HG02884 (cell line): ENCODE measurements around the gene PHACTR1.

Experiments
- ATAC-seq: cut with Tn5 transposase; IDR thresholded peaks from one replicate; pipeline ENCODE4 v1.9.1; 2021; ENCODE audit warnings: mild to moderate bottlenecking, moderate library complexity; ENCODE audit not compliant: unreplicated experiment

The PHACTR1 gene

DNA sequence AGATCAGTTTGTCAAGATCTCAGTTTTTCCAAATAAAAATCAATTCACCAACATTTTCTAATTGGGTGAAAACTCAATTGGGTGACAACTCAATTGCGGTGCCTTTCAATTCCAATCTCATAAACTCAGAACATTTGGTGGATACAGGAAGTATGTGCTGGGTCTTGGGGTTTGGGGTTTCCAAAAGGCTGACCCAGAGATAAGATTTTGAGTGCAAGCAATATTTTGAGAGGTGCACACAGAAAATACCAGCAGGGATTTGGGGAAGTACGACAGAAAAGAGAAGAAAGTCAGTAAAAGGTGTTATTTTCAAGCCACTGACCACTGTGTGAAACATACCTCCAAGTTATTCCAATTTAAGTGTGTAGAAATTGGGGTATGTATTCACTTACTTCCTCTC is 258.0 kb downstream of the PHACTR1 start:
- ATAC-seq: no peak

DNA sequence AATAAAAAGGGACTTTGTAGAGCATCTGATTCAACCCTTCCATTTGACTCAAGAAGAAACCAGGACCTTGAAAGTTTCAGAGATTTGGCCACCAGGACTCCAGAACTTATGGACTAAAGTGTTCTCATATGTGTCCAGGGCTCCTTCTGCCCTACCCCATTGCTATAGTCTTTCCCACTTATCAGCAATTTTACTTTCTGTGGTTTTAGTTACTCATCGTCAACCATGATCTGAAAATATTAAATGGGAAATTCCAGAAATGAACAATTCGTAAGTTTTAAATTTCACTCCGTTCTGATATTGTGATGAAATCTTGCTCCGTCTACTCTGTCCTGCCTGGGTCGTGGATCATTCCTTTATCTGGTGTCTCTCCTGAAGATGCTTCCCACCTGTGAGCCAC is 259.8 kb downstream of the PHACTR1 start:
- no peak for ATAC-seq

- ATAC-seq: no peak
Measured at GRCh38 chr6:12977206-12977605, 260.6 kb downstream of the PHACTR1 start.

DNA sequence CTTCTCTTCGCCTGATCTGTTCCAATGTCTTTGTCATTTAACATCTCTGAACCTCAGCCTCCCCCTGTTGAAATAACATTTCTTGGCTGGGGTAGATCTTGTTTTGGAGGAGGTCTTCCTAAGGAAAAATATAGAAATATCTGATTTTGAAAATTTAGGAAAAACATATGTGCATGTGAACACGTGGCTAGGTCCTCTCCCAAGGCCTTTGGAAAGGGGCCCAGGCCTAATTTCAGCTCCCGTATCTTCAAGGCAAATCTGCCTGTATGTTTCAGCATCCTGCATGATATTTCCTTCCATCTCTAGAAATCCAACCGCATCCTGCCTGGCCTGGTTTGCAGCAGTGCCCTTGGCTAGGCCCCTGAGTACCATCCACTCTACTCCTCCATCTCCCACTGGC is 261.2 kb downstream of the PHACTR1 start:
- ATAC-seq: no peak

DNA sequence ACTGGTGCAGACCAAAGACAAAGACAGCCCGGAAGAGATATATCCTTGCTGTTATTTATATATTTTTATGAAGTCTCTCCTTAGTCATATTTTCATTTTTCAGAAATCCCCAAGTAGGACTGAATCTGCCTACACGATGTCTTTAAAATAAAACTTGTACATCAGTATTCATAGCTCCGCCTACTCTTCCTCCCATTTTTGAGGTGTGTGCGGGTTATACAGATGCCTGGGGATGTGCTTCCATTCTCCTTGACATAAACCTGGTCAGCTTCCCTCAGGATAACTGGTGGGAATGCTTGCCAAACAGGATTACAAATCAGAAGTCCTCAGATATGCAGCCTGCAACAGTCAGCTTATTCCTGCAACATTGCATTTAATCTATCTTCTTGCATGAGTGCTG is 264.2 kb downstream of the PHACTR1 start:
- no peak for ATAC-seq

- ATAC-seq: no peak
Measured at GRCh38 chr6:12984776-12985175, 268.2 kb downstream of the PHACTR1 start.

DNA sequence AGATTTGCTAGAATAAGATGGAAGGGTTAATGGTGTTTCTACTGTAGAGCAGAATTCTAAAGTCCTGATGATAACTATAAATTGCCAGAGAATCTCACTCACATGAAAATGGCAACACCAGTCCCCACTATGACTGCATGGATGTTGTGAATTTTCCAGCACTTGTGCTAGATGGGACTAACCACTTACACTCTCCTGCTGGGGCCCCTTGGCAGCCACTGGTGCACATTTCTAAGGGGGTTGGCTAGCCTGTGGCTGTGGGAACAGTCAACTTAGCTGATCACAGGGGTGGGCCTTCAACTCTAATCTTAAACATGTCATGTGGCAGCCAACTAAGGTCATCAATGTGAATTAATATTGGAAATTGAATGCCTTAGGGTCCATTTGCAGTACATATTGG is 271.2 kb downstream of the PHACTR1 start:
- ATAC-seq: no peak

- no peak for ATAC-seq
Measured at GRCh38 chr6:12990162-12990561, 273.6 kb downstream of the PHACTR1 start.

GRCh38 chr6:12991435-12991834 is 274.9 kb downstream of the PHACTR1 start:
- no peak for ATAC-seq

DNA sequence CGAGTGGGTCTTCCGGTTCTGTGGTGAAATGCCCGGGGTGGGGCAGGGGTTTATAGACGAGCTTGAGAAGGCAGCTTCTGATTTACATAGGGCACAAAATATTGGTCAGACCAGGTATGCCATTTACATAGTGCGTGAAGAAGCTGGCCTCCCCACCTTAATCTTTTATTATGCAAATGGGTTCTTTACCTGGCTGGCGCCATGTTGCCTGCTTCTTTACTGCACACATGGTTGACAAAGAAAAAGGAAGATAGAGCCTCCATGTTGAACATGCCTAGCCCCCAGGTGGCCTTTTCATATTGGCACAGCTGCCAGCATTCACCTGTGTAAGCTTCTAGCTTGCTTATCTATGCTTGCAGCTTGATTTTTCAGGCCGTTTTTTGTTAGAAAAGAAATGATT is 276.2 kb downstream of the PHACTR1 start:
- no peak for ATAC-seq

DNA sequence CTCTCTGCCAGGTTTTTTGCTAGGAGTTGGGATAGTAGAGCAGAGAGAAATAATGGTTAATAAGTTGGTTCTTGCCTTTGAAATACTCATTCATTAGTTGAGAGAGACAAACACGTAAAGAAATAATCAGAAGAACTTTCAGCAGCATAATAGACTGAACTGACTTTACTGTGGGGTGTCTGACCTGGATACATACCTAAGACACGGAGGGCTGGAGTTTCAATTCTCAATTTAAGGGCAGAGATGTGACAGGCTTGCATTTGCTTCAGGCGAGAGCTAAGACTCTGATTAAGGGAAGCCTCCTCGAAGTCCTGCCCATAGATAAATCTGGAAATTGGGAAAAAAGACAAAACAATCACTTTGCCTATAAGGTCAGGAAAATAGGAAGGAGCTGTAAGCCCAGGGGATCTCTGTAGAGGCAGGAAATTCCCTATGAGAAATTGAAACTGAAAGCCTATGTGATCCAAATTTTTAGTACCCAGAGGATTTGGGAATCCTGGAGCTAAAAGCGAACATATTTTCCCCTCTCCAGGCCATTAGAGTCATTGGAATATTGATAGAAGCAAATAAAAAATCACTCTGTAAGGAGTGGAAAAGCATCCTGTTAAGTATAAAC is 276.8 kb downstream of the PHACTR1 start:
- no peak for ATAC-seq

GRCh38 chr6:12995419-12995818 is 278.9 kb downstream of the PHACTR1 start:
- ATAC-seq: no peak

- ATAC-seq: no peak
Measured at GRCh38 chr6:13000537-13000936, 284.0 kb downstream of the PHACTR1 start.

DNA sequence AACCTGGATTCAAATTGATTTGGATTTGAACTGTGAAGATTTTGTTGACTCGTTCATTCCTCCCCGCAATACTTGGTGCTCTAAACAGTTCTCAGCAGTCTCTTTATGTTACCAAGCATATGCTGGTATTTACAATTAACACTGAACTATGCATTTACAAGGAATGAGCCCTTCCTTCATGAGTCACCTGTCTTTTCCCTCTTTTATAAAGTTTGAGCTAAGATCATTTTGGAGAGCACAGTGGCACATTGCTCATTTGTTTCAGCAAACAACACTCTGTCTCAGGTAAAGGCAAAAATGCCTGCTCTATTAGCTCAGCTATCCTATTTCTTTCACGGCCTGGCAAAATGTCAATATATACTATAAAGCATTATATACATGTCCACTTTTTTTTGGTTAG is 285.4 kb downstream of the PHACTR1 start:
- ATAC-seq: no peak

- ATAC-seq: no peak
Measured at GRCh38 chr6:13004601-13005000, 288.0 kb downstream of the PHACTR1 start.

GRCh38 chr6:13005994-13006393 is 289.4 kb downstream of the PHACTR1 start:
- ATAC-seq: no peak

DNA sequence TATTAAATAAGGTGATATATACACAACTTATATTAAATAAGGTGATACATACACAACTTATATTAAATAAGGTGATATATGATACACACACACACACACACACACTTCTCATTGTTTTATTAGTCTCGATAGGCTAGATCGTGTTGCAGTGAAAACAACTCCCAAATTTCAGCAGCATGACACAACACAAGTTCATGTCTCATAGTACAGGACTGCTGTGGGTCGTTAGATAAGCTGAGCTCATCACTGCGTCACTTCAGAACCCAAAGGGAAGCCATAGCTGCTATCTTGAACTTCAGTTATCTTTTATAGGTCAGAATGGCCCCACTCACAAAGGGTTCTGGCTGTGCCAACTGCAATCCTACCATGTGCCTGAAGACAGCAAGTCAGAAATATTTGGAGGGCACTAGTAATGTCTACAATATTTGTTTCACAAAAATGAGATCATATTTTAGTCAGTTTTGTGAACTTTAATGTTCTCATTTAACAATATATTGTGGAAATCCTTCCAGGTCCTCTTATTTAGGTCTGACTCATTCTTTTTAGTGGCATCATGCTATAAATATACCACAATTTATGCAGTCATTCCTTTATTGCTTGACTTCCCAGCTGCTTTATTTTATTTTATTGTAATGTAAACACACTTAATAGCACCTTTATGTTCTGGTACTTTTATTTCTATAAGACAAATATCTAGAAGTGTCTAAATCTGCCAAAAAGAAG is 290.2 kb downstream of the PHACTR1 start:
- no peak for ATAC-seq

- no peak for ATAC-seq
Measured at GRCh38 chr6:13007744-13008143, 291.2 kb downstream of the PHACTR1 start.

- ATAC-seq: no peak
Measured at GRCh38 chr6:13009031-13009430, 292.5 kb downstream of the PHACTR1 start.

GRCh38 chr6:13009461-13009860 is 292.9 kb downstream of the PHACTR1 start:
- ATAC-seq: no peak

DNA sequence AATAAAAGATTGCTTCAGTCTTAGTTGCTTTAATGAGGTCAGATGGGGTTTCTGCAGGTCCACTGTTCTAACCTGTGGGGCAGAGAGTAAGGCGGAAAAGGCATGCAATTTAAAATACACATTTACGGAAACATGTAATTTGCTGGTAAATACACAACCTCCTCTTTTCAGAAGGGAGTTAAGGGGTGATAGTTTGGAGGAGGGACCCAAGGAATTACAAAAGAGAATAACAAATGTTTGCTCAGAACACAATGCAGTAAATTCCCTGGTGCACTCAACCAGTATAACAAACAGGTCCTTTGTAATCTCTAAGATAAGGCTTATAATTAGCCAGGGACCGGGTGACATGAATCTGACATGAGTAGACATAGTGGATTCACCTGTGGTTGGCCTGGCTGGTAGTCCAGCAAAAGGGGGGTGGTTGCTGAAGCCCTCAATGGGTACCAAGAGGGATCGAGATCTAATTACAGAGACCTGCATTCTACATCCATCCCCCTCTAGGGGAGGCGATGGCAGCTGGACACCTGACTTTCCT is 295.1 kb downstream of the PHACTR1 start:
- no peak for ATAC-seq

DNA sequence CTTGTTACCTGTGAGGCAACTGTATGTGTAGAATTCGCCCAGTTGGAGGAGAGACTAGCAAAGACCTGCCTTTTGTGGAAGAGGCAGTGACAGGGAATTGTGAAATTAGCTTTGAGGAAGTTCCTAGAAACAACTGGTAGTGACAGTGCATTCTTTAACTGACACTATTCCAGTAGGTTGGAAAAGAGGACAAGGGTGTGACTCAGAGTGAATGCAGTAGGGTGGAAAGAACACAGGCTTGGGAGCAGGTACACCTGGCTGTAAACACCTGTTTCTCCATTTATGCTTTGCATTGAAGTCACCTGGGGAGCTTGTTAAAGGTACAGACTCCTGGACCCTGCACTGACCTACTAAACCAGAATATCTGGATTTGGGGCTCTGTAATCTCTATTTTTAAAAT is 295.7 kb downstream of the PHACTR1 start:
- ATAC-seq: no peak
